ENCODE measurements around the gene IL22. TPM values are rescaled to one million over a fixed set of nuclear protein-coding genes. Genes with fewer than 3 reads are reported as not detected.

IL22 gene
- total and polyA plus RNA-seq, 5 donors from 2014 or later: not detected

DNA sequence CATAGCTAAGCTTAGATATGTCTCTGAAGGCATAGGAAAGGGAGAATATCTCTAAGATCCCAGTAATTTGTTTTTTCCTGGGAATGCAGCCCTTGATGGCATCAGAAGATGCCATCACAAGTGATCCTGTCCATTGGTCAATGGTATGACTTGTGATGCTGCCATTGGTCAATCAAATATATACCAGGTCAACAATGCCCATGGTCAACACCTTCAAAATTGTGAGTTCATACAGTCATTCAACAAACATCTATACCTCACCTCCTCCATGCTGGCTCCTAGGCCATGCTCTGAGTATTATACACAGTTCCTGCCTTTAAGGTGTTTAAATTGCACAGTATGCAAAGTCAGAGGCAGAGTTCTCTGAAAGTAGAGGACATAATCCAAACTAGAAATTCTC lies 19.3 kb upstream of the IL22 start:
- DNase-seq (no peak), ATAC-seq (ENCODE audit: low read depth in 2 of 2) (no peak)
- H3K4me3 Mint-ChIP-seq: no peak overlapping the region
- no peaks in the 10 kb centered on the region for H3K36me3 ChIP-seq (ENCODE audit: control insufficient read depth, insufficient read depth, low read length)
- no peak overlapping the region for H3K27ac Mint-ChIP-seq
- no peaks in the 10 kb centered on the region for H3K9me3 Mint-ChIP-seq
- H3K27me3 Mint-ChIP-seq: no peaks in the 10 kb centered on the region
- H3K36me3 Mint-ChIP-seq: no peaks in the 10 kb centered on the region
- no peak overlapping the region for H3K4me3 ChIP-seq (ENCODE audit: low read depth, low read length)
- H3K9me3 ChIP-seq (ENCODE audit: control insufficient read depth in 2 of 2, low read length in 2 of 2): no peaks in the 10 kb centered on the region
- H3K4me1 Mint-ChIP-seq: peaks cover 3 to 7% (median 3%) of the 10 kb centered on the region in 4 donors
- H3K27ac ChIP-seq (ENCODE audit: insufficient read depth, low read length, poor library complexity, severe bottlenecking): no peak overlapping the region
- H3K4me1 ChIP-seq (ENCODE audit: control insufficient read depth, insufficient read depth, low read length, poor library complexity, severe bottlenecking): no peaks in the 10 kb centered on the region
- peaks cover 3% of the 10 kb centered on the region for H3K27me3 ChIP-seq (ENCODE audit: control insufficient read depth, insufficient read depth, low read length)

DNA sequence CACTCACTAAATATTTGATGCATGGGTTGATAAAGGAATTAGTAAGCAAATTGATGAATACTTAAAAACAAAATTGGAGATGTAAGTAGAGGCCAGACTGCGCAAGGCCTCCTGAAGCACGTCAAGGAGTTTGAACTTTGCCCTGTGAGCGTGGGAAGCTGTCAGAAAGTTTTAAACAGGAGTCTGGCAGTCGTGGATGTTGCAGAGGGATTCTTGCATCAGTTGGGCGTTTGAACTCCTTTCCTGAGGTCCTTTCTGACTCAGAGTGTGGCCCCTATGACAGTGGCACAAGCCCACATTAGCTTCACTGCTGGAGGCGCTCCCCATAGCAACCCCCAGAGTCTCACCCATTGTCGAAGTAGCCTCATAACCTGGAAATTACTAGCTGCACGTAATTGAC lies 17.9 kb upstream of the IL22 start:
- H3K27me3 Mint-ChIP-seq: no peaks in the 10 kb centered on the region

DNA sequence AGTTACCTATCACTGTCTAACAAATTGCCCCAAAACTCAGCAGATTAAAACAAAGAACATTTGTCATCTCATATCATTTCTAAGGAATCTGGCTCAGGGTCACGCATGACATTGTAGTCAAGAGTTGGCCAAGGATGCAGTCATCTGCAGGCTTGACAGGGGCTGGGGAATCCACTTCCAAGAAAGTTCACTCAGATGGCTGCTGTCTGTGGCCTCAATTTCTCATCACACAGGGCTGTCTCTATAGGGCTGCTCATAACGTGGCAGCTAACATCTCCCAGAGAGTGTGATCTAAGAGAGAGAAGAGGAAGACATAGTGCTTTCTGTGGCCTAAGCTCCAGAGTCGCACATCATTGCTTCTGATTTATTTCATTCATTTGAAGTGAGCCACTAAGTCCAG lies 17.0 kb upstream of the IL22 start:
- Mint-ChIP-seq H3K9me3 (no peaks in the 10 kb centered on the region), H3K27ac (no peak overlapping the region), H3K27me3 (no peaks in the 10 kb centered on the region), H3K4me3 (no peak overlapping the region), H3K36me3 (no peaks in the 10 kb centered on the region), H3K4me1 (no peaks in the 10 kb centered on the region)
- Histone ChIP-seq H3K9me3 (ENCODE audit: control insufficient read depth in 2 of 2, low read length in 2 of 2) (no peaks in the 10 kb centered on the region), H3K36me3 (ENCODE audit: control insufficient read depth, insufficient read depth, low read length) (no peaks in the 10 kb centered on the region), H3K4me3 (ENCODE audit: low read depth, low read length) (no peak overlapping the region), H3K4me1 (ENCODE audit: control insufficient read depth, insufficient read depth, low read length, poor library complexity, severe bottlenecking) (no peaks in the 10 kb centered on the region), H3K27ac (ENCODE audit: insufficient read depth, low read length, poor library complexity, severe bottlenecking) (no peak overlapping the region), H3K27me3 (ENCODE audit: control insufficient read depth, insufficient read depth, low read length) (peaks cover 3% of the 10 kb centered on the region)
- ATAC-seq (ENCODE audit: low read depth in 2 of 2) (no peak), DNase-seq (no peak)

More for the DNA sequence above, 17.9 kb upstream of the IL22 start:
- no peak overlapping the region for H3K4me3 ChIP-seq (ENCODE audit: low read depth, low read length)
- Mint-ChIP-seq H3K4me3 (no peak overlapping the region), H3K4me1 (peaks cover 0 to 4% (median 0%) of the 10 kb centered on the region in 4 donors), H3K9me3 (no peaks in the 10 kb centered on the region), H3K36me3 (no peaks in the 10 kb centered on the region), H3K27ac (no peak overlapping the region)
- no peak for DNase-seq
- H3K36me3 ChIP-seq (ENCODE audit: control insufficient read depth, insufficient read depth, low read length): no peaks in the 10 kb centered on the region
- no peaks in the 10 kb centered on the region for H3K4me1 ChIP-seq (ENCODE audit: control insufficient read depth, insufficient read depth, low read length, poor library complexity, severe bottlenecking)
- no peaks in the 10 kb centered on the region for H3K9me3 ChIP-seq (ENCODE audit: control insufficient read depth in 2 of 2, low read length in 2 of 2)
- H3K27ac ChIP-seq (ENCODE audit: insufficient read depth, low read length, poor library complexity, severe bottlenecking): no peak overlapping the region
- no peak for ATAC-seq (ENCODE audit: low read depth in 2 of 2)
- H3K27me3 ChIP-seq (ENCODE audit: control insufficient read depth, insufficient read depth, low read length): peaks cover 3% of the 10 kb centered on the region

DNA sequence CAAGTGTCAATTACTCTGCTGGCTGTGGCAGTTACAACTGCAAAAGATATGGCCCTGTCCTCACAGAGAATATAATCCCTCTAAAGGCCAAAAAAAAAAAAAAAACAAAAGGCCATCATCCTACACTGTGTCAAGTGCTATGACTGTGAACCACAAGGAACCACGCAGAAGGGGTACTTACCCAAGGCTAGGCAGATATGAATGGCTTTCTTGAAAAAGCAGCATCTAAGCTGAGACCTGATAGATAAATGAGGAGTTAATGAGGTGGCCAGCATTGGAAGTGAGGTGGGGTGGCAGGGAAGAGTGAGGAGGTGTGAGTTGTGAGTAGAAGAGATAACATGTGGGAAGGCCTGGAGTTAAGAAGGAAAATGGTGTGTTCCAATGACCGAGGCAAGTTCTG lies 16.4 kb upstream of the IL22 start:
- no peak for ATAC-seq (ENCODE audit: low read depth in 2 of 2)
- Mint-ChIP-seq H3K9me3 (no peaks in the 10 kb centered on the region), H3K27me3 (no peaks in the 10 kb centered on the region), H3K4me1 (no peaks in the 10 kb centered on the region), H3K4me3 (no peak overlapping the region), H3K27ac (no peak overlapping the region), H3K36me3 (no peaks in the 10 kb centered on the region)
- DNase-seq: no peak
- no peaks in the 10 kb centered on the region for H3K36me3 ChIP-seq (ENCODE audit: control insufficient read depth, insufficient read depth, low read length)
- no peaks in the 10 kb centered on the region for H3K4me1 ChIP-seq (ENCODE audit: control insufficient read depth, insufficient read depth, low read length, poor library complexity, severe bottlenecking)
- H3K4me3 ChIP-seq (ENCODE audit: low read depth, low read length): no peak overlapping the region
- H3K27me3 ChIP-seq (ENCODE audit: control insufficient read depth, insufficient read depth, low read length): peaks cover 3% of the 10 kb centered on the region
- H3K9me3 ChIP-seq (ENCODE audit: control insufficient read depth in 2 of 2, low read length in 2 of 2): no peaks in the 10 kb centered on the region
- H3K27ac ChIP-seq (ENCODE audit: insufficient read depth, low read length, poor library complexity, severe bottlenecking): no peak overlapping the region

DNA sequence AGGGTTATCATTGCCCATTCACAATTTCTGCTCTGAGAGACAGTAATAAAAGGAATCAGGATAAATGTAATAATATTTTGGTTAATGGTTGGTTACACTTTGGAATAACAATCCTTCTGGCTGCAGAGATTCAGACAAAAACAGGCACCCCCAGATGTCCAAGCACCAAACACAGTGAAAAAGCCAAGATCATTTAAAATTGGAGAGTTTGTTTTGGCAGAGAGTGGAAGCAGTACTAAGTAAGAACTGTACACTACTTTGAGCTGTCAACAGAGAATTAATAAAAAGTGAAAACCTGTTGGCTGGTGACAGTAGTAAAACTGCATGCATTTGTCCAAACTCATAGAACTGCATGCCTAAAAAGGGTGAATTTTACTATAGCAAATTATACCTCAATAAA lies 15.6 kb upstream of the IL22 start:
- DNase-seq: no peak
- no peaks in the 10 kb centered on the region for H3K36me3 ChIP-seq (ENCODE audit: control insufficient read depth, insufficient read depth, low read length)
- H3K9me3 ChIP-seq (ENCODE audit: control insufficient read depth in 2 of 2, low read length in 2 of 2): no peaks in the 10 kb centered on the region
- no peak overlapping the region for H3K4me3 ChIP-seq (ENCODE audit: low read depth, low read length)
- no peak for ATAC-seq (ENCODE audit: low read depth in 2 of 2)
- no peaks in the 10 kb centered on the region for H3K36me3 Mint-ChIP-seq
- no peaks in the 10 kb centered on the region for H3K9me3 Mint-ChIP-seq
- H3K27ac Mint-ChIP-seq: no peak overlapping the region
- H3K27me3 Mint-ChIP-seq: no peaks in the 10 kb centered on the region
- H3K27me3 ChIP-seq (ENCODE audit: control insufficient read depth, insufficient read depth, low read length): peaks cover 6% of the 10 kb centered on the region
- no peaks in the 10 kb centered on the region for H3K4me1 Mint-ChIP-seq
- no peak overlapping the region for H3K4me3 Mint-ChIP-seq
- no peak overlapping the region for H3K27ac ChIP-seq (ENCODE audit: insufficient read depth, low read length, poor library complexity, severe bottlenecking)
- H3K4me1 ChIP-seq (ENCODE audit: control insufficient read depth, insufficient read depth, low read length, poor library complexity, severe bottlenecking): no peaks in the 10 kb centered on the region

DNA sequence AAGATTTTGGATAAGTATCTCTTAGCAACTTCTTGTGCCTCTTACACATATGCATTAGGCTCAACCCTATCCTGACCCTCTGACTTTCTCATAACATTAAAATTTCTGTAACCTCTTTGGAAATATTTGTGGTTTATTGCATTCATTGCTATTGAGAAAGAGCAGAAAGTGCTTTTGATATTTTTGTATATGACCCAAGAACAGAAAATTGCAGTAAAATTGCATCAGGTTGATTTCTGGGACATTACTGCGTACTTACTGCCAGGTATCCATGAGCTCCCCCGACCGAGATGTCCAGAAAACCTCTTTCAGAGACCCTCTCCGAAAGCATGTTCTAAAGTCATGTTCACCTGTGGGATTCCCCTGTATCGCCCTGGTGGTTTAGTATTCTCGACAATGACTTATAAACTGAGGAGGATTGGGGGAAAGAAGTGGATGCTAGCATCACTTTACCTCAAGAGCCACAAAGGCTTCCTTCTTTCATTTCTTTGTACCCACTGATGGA lies 14.5 kb upstream of the IL22 start:
- H3K4me1 ChIP-seq (ENCODE audit: control insufficient read depth, insufficient read depth, low read length, poor library complexity, severe bottlenecking): no peaks in the 10 kb centered on the region
- Mint-ChIP-seq H3K36me3 (no peaks in the 10 kb centered on the region), H3K9me3 (no peaks in the 10 kb centered on the region), H3K4me3 (no peak overlapping the region), H3K27me3 (no peaks in the 10 kb centered on the region), H3K27ac (no peak overlapping the region), H3K4me1 (no peaks in the 10 kb centered on the region)
- ATAC-seq (ENCODE audit: low read depth in 2 of 2) (no peak), DNase-seq (no peak)
- H3K4me3 ChIP-seq (ENCODE audit: low read depth, low read length): no peak overlapping the region
- H3K36me3 ChIP-seq (ENCODE audit: control insufficient read depth, insufficient read depth, low read length): no peaks in the 10 kb centered on the region
- H3K27me3 ChIP-seq (ENCODE audit: control insufficient read depth, insufficient read depth, low read length): peaks cover 7% of the 10 kb centered on the region
- no peaks in the 10 kb centered on the region for H3K9me3 ChIP-seq (ENCODE audit: control insufficient read depth in 2 of 2, low read length in 2 of 2)
- H3K27ac ChIP-seq (ENCODE audit: insufficient read depth, low read length, poor library complexity, severe bottlenecking): no peak overlapping the region

- no peaks in the 10 kb centered on the region for H3K36me3 ChIP-seq (ENCODE audit: control insufficient read depth, insufficient read depth, low read length)
- no peak overlapping the region for H3K27ac ChIP-seq (ENCODE audit: insufficient read depth, low read length, poor library complexity, severe bottlenecking)
- no peaks in the 10 kb centered on the region for H3K9me3 ChIP-seq (ENCODE audit: control insufficient read depth in 2 of 2, low read length in 2 of 2)
- DNase-seq (no peak), ATAC-seq (ENCODE audit: low read depth in 2 of 2) (no peak)
- Mint-ChIP-seq H3K27ac (no peak overlapping the region), H3K36me3 (no peaks in the 10 kb centered on the region), H3K4me3 (no peak overlapping the region), H3K27me3 (no peaks in the 10 kb centered on the region), H3K9me3 (no peaks in the 10 kb centered on the region), H3K4me1 (peaks cover 0 to 6% (median 2%) of the 10 kb centered on the region in 4 donors)
- no peak overlapping the region for H3K4me3 ChIP-seq (ENCODE audit: low read depth, low read length)
- H3K27me3 ChIP-seq (ENCODE audit: control insufficient read depth, insufficient read depth, low read length): peaks cover 11% of the 10 kb centered on the region
- no peaks in the 10 kb centered on the region for H3K4me1 ChIP-seq (ENCODE audit: control insufficient read depth, insufficient read depth, low read length, poor library complexity, severe bottlenecking)
These were observed 11.5 kb upstream of the IL22 start for GRCh38 chr12:68264857-68265256.

DNA sequence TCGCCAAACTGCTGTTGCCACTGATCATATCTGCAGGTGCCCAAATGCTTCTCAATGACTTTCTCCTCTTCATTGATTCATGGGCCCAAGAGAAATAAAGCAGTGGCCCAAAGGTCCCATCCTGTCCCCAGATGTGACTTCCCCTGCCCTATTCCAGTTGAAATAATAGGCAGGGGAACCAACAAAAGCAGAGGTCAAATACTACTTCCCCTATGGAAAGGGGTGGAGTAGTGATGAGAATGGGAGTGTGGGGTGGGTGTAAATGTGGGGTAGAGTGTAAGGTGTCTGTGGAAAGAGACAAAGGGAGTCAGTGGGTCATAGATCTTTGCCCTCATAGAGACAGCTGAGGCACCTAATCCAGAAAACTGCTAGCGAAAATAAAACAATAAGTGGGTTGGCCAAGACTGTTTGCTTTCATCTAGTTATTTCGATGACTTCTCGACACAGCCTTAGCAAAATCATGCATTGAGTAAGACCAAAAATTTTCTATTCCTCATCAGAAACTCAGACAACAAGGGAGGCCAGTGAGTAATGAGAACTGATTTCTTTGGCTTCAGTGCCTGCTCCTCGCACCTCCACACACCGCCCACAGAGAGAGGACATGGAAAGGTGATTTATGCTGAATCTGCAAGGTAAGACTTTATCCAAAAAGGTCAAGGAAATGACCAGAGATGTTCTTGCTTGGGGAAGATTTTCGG lies 10.9 kb upstream of the IL22 start:
- H3K4me1 ChIP-seq (ENCODE audit: control insufficient read depth, insufficient read depth, low read length, poor library complexity, severe bottlenecking): no peaks in the 10 kb centered on the region
- Mint-ChIP-seq H3K9me3 (no peaks in the 10 kb centered on the region), H3K27me3 (no peaks in the 10 kb centered on the region), H3K36me3 (no peaks in the 10 kb centered on the region), H3K4me1 (peaks cover 0 to 6% (median 4%) of the 10 kb centered on the region in 4 donors), H3K27ac (no peak overlapping the region), H3K4me3 (no peak overlapping the region)
- no peak overlapping the region for H3K27ac ChIP-seq (ENCODE audit: insufficient read depth, low read length, poor library complexity, severe bottlenecking)
- H3K27me3 ChIP-seq (ENCODE audit: control insufficient read depth, insufficient read depth, low read length): peaks cover 14% of the 10 kb centered on the region
- H3K4me3 ChIP-seq (ENCODE audit: low read depth, low read length): no peak overlapping the region
- ATAC-seq (ENCODE audit: low read depth in 2 of 2) (no peak), DNase-seq (no peak)
- H3K9me3 ChIP-seq (ENCODE audit: control insufficient read depth in 2 of 2, low read length in 2 of 2): no peaks in the 10 kb centered on the region
- no peaks in the 10 kb centered on the region for H3K36me3 ChIP-seq (ENCODE audit: control insufficient read depth, insufficient read depth, low read length)
